Pancreas (tissue), 10 donors: ENCODE results near the gene LDLRAD4. TPM values are rescaled to one million over a fixed set of nuclear protein-coding genes. Genes with fewer than 3 reads are reported as not detected.

Experiments
- ATAC-seq, 4 donors: fragments of 200-7000 bp; cut with Tn5 transposase; one replicate each; pipeline versions ENCODE4 v1.8.0 to v1.9.1; 2020; ENCODE audit warnings: mild to moderate bottlenecking in 4 of 4, moderate library complexity in 4 of 4
- DNase-seq, 6 donors: peaks; one replicate each; pipeline ENCODE4 v3.0.0-alpha.2; 2020
- FAIRE-seq: peaks from 2 replicates; lab custom pipeline; 2012; peaks lifted over from hg19 to GRCh38; lab: Jason Lieb, UNC
- H3K27ac ChIP-seq, 4 donors: fragments of 200-600 bp; sonication (generic); 1 replicate in 3 of 4; 2 replicates in 1 of 4; pipeline versions ENCODE4 v1.5.0 to v1.8.0; 2020
- H3K27me3 ChIP-seq, 4 donors: fragments of 200-600 bp; one replicate each; pipeline ENCODE4 v1.8.0; 2021
- H3K36me3 ChIP-seq, 3 donors: fragments of 200-600 bp; sonication (generic) in 1 of 3; one replicate each; pipeline versions ENCODE4 v1.5.0 to v1.8.0; 2020 to 2021
- H3K4me1 ChIP-seq, 3 donors: fragments of 200-600 bp; one replicate each; pipeline ENCODE4 v1.8.0; 2021
- H3K4me3 ChIP-seq, 4 donors: fragments of 200-600 bp; sonication (generic) in 2 of 4; one replicate each; pipeline versions ENCODE4 v1.5.0 to v1.8.0; 2020 to 2021
- H3K9me3 ChIP-seq, 4 donors: fragments of 200-600 bp; one replicate each; pipeline ENCODE4 v1.8.0; 2021
- WGBS, 2 donors: extraction: QIAGEN DNeasy Blood & Tissue Kit; methylation state at CpG; one replicate each; pipeline ENCODE4 v1.1.7; 2013; 5-methylcytosine and 5-hydroxymethylcytosine counted together
- intact Hi-C, 3 donors: fragments of 100-400 bp; cut with DNase I; formaldehyde crosslinking; loops; one replicate each; pipeline versions ENCODE4 v1.11.1 to v1.14.2; 2022
- polyA plus RNA-seq, 2 donors: library from polyadenylated mRNA; stranded (reverse); fragments of 200-250 nt; gene quantifications; one replicate each; pipeline ENCODE4 v1.2.3, GENCODE V29; 2013
- total RNA-seq, 6 donors: library from RNA; stranded (reverse); fragmentation: NEBNext Ultra II Directional in 4 of 6; extraction: Animal tissue kit (Norgen Biotek cat#: 25700) in 4 of 6; gene quantifications; one replicate each; pipeline versions ENCODE4 v1.2.1 to v1.2.4, GENCODE V29; 2021 to 2023
- TF ChIP-seq, protein P1 (sequence below), 4 donors: fragments of 200-600 bp; sonication (generic) in 3 of 4; IDR thresholded peaks; one replicate each; pipeline versions ENCODE4 v1.5.0 to v1.8.0; 2021; ENCODE audit warnings: antibody characterized with exemption in 4 of 4
- donor health status: healthy with polysubstance abuse.
- donor health status: DM: no; HTN: no; CAD: no; lungs with moderate emphysema.
- donor health status: DM: no; HTN: no; CAD: no.
- donor health status: control.
- donor health status: control.
- donor health status: Bipolar disorder and iron deficiency.
- donor health status: DM: yes; HTN: yes; CAD: no.
- donor health status: DM: no; HTN: no; CAD: no.
- donor health status: DM: no; HTN: no; CAD: no.
- donor health status: DM: yes; HTN: yes; CAD: no.

Gene LDLRAD4
- total and polyA plus RNA-seq, 8 donors = 2.5 to 21.8 (median 5.7) TPM

GRCh38 chr18:13243363-13243762 lies 24.8 kb downstream of the LDLRAD4 start:
- H3K4me3 ChIP-seq = no peak overlapping the region
- no peaks in the 10 kb centered on the region for H3K27me3 ChIP-seq
- no peaks in the 10 kb centered on the region for H3K9me3 ChIP-seq
- intact Hi-C loops = no loop called here
- H3K4me1 ChIP-seq = no peaks in the 10 kb centered on the region
- FAIRE-seq (no peak), ATAC-seq (no peak), DNase-seq (no peak)
- no peak overlapping the region for H3K27ac ChIP-seq
- TF ChIP-seq, protein P1, sequence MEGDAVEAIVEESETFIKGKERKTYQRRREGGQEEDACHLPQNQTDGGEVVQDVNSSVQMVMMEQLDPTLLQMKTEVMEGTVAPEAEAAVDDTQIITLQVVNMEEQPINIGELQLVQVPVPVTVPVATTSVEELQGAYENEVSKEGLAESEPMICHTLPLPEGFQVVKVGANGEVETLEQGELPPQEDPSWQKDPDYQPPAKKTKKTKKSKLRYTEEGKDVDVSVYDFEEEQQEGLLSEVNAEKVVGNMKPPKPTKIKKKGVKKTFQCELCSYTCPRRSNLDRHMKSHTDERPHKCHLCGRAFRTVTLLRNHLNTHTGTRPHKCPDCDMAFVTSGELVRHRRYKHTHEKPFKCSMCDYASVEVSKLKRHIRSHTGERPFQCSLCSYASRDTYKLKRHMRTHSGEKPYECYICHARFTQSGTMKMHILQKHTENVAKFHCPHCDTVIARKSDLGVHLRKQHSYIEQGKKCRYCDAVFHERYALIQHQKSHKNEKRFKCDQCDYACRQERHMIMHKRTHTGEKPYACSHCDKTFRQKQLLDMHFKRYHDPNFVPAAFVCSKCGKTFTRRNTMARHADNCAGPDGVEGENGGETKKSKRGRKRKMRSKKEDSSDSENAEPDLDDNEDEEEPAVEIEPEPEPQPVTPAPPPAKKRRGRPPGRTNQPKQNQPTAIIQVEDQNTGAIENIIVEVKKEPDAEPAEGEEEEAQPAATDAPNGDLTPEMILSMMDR (IDR thresholded peaks at IDR 0.05) = no peak
- WGBS, 2 donors = 82 to 94% methylated on average over 9 of the region's 9 CpGs
- no peaks in the 10 kb centered on the region for H3K36me3 ChIP-seq

DNA sequence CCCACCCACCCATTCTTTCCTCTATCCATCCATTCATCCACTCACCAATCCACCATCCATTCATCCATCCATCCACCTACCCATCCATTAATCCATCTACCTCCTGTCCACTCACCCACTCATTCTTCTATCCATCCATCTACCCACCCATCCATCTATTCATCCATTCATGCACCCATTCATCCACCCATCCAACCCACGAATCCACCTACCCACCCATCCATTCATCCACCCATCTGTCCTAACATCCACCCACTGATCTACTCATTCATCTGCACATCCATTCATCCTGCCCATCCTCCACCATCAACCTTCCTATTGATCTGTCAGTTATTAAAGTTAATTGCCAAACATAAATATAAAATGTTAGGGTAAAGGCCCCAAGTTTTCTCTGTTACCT lies 25.6 kb downstream of the LDLRAD4 start:
- Histone ChIP-seq H3K36me3 (no peaks in the 10 kb centered on the region), H3K4me3 (no peak overlapping the region), H3K9me3 (no peaks in the 10 kb centered on the region), H3K4me1 (no peaks in the 10 kb centered on the region), H3K27me3 (no peaks in the 10 kb centered on the region), H3K27ac (no peak overlapping the region)
- TF ChIP-seq, protein P1 (IDR thresholded peaks at IDR 0.05) = no peak
- WGBS, 2 donors = 0 to 51% methylated on average over 1 of the region's 1 CpG
- DNase-seq = no peak
- intact Hi-C loops = no loop called here
- FAIRE-seq = no peak
- no peak for ATAC-seq

DNA sequence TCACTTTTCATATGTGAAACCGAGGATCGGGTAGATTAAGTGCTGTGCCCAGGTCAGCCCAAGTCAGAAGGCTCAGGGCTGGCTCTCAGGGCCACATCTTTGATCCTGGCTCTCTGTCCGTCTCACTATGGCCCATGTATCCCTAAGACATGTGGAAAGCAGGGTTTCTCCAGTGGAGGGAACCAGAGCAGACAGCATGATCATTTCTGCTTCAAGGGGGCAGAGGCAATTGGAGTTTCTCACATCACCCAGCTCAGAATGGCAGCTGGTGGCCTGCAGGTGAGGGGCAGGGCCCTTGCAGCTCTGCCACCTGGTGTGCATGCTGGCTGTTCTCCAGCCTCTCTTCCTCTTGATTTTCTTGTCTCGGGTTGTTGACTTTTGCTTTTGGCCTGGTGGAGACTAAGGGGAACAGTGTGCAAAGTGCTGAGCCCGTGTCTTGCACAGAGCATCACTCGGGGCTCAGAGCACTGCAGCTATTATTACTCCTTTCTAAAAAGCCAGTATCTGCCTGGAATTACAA lies 27.0 kb downstream of the LDLRAD4 start:
- H3K27me3 ChIP-seq = no peaks in the 10 kb centered on the region
- no peak overlapping the region for H3K4me3 ChIP-seq
- intact Hi-C loops = no loop called here
- ATAC-seq = peak in 2 of 4 donors; percentile 17 to 34
- no peaks in the 10 kb centered on the region for H3K36me3 ChIP-seq
- TF ChIP-seq, protein P1 (IDR thresholded peaks at IDR 0.05) = no peak
- FAIRE-seq = no peak
- H3K9me3 ChIP-seq = no peaks in the 10 kb centered on the region
- H3K27ac ChIP-seq = no peak overlapping the region
- DNase-seq = no peak
- no peaks in the 10 kb centered on the region for H3K4me1 ChIP-seq
- WGBS, 2 donors = 67 to 68% methylated on average over 6 of the region's 6 CpGs

- Histone ChIP-seq H3K27me3 (no peaks in the 10 kb centered on the region), H3K9me3 (no peaks in the 10 kb centered on the region), H3K36me3 (no peaks in the 10 kb centered on the region), H3K4me1 (no peaks in the 10 kb centered on the region), H3K4me3 (no peak overlapping the region), H3K27ac (no peak overlapping the region)
- ATAC-seq = no peak
- no peak for DNase-seq
- TF ChIP-seq, protein P1 (IDR thresholded peaks at IDR 0.05) = no peak
- FAIRE-seq = no peak
- 85 to 86% methylated on average over 9 of the region's 9 CpGs for WGBS, 2 donors
- intact Hi-C loops = no loop called here
Observed at GRCh38 chr18:13246121-13246520, 27.6 kb downstream of the LDLRAD4 start.

- TF ChIP-seq, protein P1 (IDR thresholded peaks at IDR 0.05) = no peak
- ATAC-seq (no peak), FAIRE-seq (no peak), DNase-seq (no peak)
- Histone ChIP-seq H3K4me1 (no peaks in the 10 kb centered on the region), H3K27me3 (no peaks in the 10 kb centered on the region), H3K9me3 (no peaks in the 10 kb centered on the region), H3K36me3 (no peaks in the 10 kb centered on the region), H3K27ac (no peak overlapping the region), H3K4me3 (no peak overlapping the region)
- 75 to 86% methylated on average over 3 of the region's 3 CpGs for WGBS, 2 donors
- intact Hi-C loops = no loop called here
Observed at GRCh38 chr18:13246591-13246990, 28.0 kb downstream of the LDLRAD4 start.
